Osteocyte (in vitro differentiated cells): Measurements from ENCODE around the gene CDK6. TPM values are rescaled to one million over a fixed set of nuclear protein-coding genes. Genes with fewer than 3 reads are reported as not detected.

Source experiments
- DNase-seq: peaks from one replicate; pipeline ENCODE4 v3.0.0; 2021; ENCODE audit warnings: mixed read lengths; ENCODE audit not compliant: unreplicated experiment; ENCODE audit errors: extremely low spot score
- H3K27ac Mint-ChIP-seq: one replicate; pipeline ENCODE4 v1.8.0; 2021; ENCODE audit warnings: mild to moderate bottlenecking, mixed read lengths; ENCODE audit not compliant: unreplicated experiment
- H3K27me3 Mint-ChIP-seq: one replicate; pipeline ENCODE4 v1.8.0; 2021; ENCODE audit warnings: mixed read lengths; ENCODE audit not compliant: unreplicated experiment
- H3K36me3 Mint-ChIP-seq: one replicate; pipeline ENCODE4 v1.8.0; 2021; ENCODE audit warnings: mixed read lengths; ENCODE audit not compliant: unreplicated experiment
- H3K4me1 Mint-ChIP-seq: one replicate; pipeline ENCODE4 v1.8.0; 2021; ENCODE audit warnings: mixed read lengths; ENCODE audit not compliant: unreplicated experiment
- H3K4me3 Mint-ChIP-seq: one replicate; pipeline ENCODE4 v1.8.0; 2021; ENCODE audit warnings: mild to moderate bottlenecking, moderate library complexity, mixed read lengths; ENCODE audit not compliant: unreplicated experiment
- H3K9me3 Mint-ChIP-seq: one replicate; pipeline ENCODE4 v1.8.0; 2021; ENCODE audit warnings: mixed read lengths; ENCODE audit not compliant: unreplicated experiment
- CTCF ChIP-seq: fragments of 200-600 bp; sonication (generic); IDR thresholded peaks from 2 replicates; pipeline ENCODE4 v1.5.0; 2021; ENCODE audit warnings: antibody characterized with exemption, mild to moderate bottlenecking, moderate library complexity
- total RNA-seq: library from RNA; stranded (reverse); gene quantifications from 2 replicates; pipeline ENCODE4 v1.2.1, GENCODE V29; 2021

The CDK6 gene
- total RNA-seq, 1 donor from 2014 or later = 53.6 TPM

- Mint-ChIP-seq H3K4me1 (peaks cover 58% of the 10 kb centered on the region), H3K27me3 (no peaks in the 10 kb centered on the region), H3K36me3 (no peaks in the 10 kb centered on the region), H3K27ac (peak overlapping the region; percentile 96), H3K9me3 (no peaks in the 10 kb centered on the region), H3K4me3 (peak overlapping the region; percentile 11)
- no peak for TF ChIP-seq CTCF
- no peak for DNase-seq
Measured at GRCh38 chr7:92697012-92697411, 139.4 kb downstream of the CDK6 start.

GRCh38 chr7:92696584-92696983 lies 139.8 kb downstream of the CDK6 start:
- H3K4me3 Mint-ChIP-seq = peak overlapping the region; percentile 22
- DNase-seq = no peak
- H3K27ac Mint-ChIP-seq = peak overlapping the region; percentile 96
- TF ChIP-seq CTCF = no peak
- H3K36me3 Mint-ChIP-seq = peaks cover 2% of the 10 kb centered on the region
- H3K9me3 Mint-ChIP-seq = no peaks in the 10 kb centered on the region
- H3K4me1 Mint-ChIP-seq = peaks cover 61% of the 10 kb centered on the region
- no peaks in the 10 kb centered on the region for H3K27me3 Mint-ChIP-seq

- H3K9me3 Mint-ChIP-seq = no peaks in the 10 kb centered on the region
- H3K4me1 Mint-ChIP-seq = peaks cover 61% of the 10 kb centered on the region
- no peaks in the 10 kb centered on the region for H3K27me3 Mint-ChIP-seq
- H3K4me3 Mint-ChIP-seq = peak overlapping the region; percentile 76
- no peak for TF ChIP-seq CTCF
- no peak for DNase-seq
- H3K27ac Mint-ChIP-seq = peak overlapping the region; percentile 96
- H3K36me3 Mint-ChIP-seq = peaks cover 2% of the 10 kb centered on the region
Measured at GRCh38 chr7:92695308-92696261, 140.8 kb downstream of the CDK6 start.

- Mint-ChIP-seq H3K4me3 (no peak overlapping the region), H3K36me3 (peaks cover 9% of the 10 kb centered on the region), H3K27me3 (no peaks in the 10 kb centered on the region), H3K9me3 (no peaks in the 10 kb centered on the region), H3K4me1 (peaks cover 52% of the 10 kb centered on the region), H3K27ac (peak overlapping the region; percentile 96)
- TF ChIP-seq CTCF = no peak
- DNase-seq = no peak
Measured at GRCh38 chr7:92694211-92694610, 142.2 kb downstream of the CDK6 start.

- Mint-ChIP-seq H3K4me3 (no peak overlapping the region), H3K36me3 (peaks cover 9% of the 10 kb centered on the region), H3K27me3 (no peaks in the 10 kb centered on the region), H3K4me1 (peaks cover 45% of the 10 kb centered on the region), H3K9me3 (no peaks in the 10 kb centered on the region), H3K27ac (no peak overlapping the region)
- no peak for DNase-seq
- TF ChIP-seq CTCF = no peak
Measured at GRCh38 chr7:92693519-92693918, 142.9 kb downstream of the CDK6 start.
